Middle frontal gyrus (tissue), 1 donor: ENCODE data around the gene ASIP.
"Not testable (repeated sequence)": the region's sequence is repeated elsewhere in the genome, so short reads cannot be mapped to it uniquely, and the experiment has no call there.

ENCODE experiments used
- DNase-seq: peaks from one replicate; pipeline ENCODE4 v3.0.0-alpha.2; 2015; ENCODE audit warnings: low spot score; ENCODE audit errors: extremely low spot score

The ASIP gene

DNA sequence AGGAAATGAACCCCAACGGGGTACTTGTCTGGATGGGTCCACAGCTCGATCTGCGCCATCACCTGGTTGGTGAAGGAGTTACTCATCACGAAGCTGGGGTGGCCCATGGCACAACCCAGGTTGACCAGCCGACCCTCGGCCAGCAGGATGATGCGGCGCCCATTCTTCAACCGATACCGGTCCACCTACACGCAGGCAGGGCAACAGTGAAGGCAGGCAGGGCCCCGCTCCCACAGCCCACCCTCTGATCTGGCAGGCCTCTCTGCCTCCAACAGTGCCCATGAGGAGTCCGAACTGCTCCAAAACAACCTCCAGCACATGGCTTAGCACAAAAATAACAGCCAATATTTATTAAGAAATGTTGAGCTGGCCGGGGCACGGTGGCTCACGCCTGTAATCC, 44.2 kb downstream of the ASIP start:
- no peak for DNase-seq

GRCh38 chr20:34287500-34287899, 46.3 kb downstream of the ASIP start:
- not testable (repeated sequence) for DNase-seq

DNA sequence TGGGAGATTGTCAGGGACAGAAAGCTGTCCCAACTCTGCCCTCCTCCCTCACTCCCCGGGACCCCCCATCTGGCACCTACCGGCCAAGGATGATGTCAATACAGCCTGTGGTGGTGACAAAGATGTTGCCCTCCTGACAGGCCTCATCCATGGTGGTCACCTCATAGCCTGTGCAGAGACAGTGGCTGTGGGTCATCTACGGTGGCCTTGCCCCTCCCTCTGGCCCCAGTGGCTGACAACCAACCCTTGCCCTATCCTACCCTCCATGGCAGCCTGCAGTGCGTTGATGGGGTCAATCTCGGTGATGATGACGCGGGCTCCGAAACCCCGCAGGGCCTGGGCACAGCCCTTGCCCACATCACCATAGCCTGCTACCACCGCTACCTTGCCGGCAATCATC, 49.2 kb downstream of the ASIP start:
- no peak for DNase-seq

GRCh38 chr20:34292496-34292895, 51.3 kb downstream of the ASIP start:
- no peak for DNase-seq

DNA sequence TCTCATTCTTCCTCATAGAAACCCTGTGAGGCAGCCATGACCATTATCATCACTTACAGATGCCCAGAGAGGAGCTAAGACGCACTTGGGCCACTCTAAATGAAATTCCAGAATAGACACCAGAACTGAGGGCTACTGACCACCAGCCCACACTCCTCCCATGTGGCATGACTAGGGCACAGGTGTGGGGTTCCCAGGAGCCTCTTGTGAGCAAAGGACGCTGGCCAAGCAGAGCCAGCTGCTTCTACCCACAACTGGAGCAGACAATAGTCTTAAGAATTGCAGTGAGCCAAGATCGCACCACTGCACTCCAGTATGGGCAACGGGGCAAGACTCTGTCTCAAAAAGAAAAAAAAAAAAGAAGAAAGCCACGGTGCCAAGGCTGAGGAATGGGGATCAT, 51.9 kb downstream of the ASIP start:
- DNase-seq, result no peak

DNA sequence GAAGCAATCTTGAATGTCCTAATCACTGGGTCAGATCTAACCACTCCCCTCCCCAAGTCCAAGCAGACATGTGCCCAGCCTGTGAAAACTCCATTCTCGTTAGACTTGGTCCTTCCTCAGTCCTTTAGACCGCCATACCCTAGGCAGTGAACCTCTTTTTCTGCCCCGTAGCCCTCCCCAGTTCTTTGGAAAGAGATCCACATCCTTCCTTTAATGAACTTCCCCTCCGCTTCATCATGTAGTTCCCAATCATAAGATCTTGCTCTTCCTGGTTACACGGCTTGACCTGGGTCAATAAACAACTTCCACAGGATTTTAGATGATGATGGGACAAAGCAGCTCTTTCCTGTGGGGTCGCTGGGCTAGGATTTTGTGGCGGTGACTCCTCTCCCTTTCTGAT, 52.4 kb downstream of the ASIP start:
- DNase-seq, result no peak

DNA sequence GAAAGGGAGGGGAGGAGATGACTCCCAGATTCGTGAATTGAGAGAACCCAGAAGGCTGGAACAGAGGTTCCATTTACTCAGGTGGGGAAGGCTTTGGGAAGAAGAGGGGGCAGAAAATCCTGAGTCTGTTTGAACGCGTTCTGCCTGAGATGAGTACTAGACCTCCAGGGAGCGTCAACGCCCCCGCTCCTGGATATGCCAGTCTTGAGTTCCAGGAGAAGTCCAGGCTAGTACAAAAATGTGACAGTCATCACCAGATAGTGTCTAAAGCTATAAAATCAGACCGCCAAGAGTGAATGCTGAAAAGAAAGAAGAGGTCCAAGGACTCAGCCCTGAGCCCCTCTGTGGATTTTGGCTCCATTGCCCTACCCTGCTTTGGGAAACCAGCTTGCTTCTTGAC, 53.3 kb downstream of the ASIP start:
- DNase-seq, result no peak

- no peak for DNase-seq
These were observed 54.1 kb downstream of the ASIP start for GRCh38 chr20:34295284-34295683.

GRCh38 chr20:34296468-34296867, 55.2 kb downstream of the ASIP start:
- DNase-seq, result no peak

GRCh38 chr20:34298294-34298784, 57.1 kb downstream of the ASIP start:
- not testable (repeated sequence) for DNase-seq

GRCh38 chr20:34299556-34300255, 58.5 kb downstream of the ASIP start:
- no peak for DNase-seq

DNA sequence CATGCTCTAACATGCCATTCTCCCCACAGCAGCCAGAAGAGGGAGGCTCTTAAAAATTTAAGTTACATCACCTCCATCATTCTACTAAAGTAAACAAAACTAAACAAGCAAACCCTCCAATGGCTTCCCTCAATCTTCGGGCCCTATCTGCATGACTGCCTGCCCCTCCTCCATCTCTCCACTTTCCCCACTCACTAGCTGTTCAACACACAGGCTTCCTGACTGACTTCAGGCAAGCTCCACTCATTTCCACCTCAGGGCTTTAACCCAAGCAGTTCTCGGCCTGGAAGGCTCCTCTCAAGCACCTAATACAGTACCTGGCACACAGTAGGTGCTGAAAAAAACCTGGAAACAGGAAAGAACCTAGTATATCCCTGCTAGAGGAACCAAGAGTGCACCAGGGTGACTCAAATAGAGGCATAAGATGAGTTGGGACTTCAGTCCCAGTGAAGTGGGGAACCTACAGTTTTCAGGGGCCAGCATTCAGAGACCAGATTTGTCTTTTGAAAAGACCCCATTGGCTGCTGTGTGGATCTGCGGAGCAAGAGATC, 59.1 kb downstream of the ASIP start:
- DNase-seq, result no peak

DNA sequence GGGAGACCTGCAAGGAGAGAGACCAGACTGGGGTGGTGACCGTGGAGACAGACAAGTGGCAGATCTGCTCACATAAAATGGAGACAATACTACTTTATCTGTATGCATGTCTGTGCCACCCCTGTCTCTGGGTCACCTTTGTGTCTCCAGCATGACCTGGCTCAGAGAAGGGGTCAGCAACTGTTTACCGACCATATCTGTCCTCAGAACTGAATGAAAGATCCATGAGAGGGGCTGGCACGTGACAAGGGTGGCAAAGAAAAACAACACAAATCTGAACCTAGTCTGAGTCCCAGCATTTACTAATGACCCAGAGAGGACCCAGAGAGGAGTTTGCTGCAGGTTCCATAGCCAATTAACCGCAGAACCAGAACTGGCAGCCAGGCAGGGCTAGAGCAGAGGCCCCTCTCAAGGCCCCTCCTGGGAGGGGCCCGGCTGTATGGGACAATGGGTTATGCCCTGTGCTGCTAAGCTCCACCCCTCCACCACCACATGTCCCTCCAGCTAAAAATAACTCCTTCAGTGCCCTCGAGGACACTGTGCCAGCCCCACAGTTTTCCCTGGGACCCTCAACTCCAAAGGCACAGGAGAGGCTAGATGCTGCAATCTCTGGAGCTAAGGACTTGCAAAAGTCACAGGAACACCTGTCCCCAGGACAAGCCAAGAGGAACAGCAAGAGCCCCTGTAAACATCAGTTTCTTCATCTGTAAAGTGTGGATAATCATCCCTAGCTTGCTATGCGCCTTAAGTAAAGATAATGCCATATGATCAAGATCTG, 59.8 kb downstream of the ASIP start:
- DNase-seq, result no peak

DNA sequence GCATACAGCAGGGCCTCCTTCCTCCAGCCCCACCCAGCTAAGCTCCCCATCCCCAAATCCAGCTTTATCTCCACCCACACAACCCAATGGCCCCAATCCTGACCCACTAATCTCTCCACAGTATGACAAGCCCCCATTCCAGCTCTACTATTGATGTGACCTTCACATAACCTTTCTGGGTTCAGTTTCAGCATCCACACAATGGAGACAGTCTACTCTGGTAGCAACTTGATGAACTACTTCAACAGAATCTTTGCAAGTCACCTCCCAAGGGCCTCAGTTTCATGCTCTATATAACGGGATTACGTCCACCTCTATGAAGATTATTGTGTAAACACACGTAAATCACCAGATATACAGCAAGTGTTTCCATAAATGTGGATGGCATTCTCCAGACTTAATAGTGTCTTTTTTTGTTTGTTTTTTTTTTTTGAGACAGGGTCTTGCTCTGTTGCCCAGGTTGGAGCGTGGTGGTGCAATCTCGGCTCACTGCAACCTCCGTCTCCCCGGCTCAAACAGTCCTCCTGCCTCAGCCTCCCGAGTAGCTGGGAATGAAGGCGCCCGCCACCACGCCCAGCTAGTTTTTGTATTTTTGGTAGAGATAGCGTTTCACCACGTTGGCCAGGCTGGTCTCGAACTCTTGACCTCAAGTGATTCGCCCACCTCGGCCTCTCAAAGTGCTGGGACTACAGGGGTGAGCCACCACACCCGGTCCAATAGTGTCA, 60.5 kb downstream of the ASIP start:
- no peak for DNase-seq

DNA sequence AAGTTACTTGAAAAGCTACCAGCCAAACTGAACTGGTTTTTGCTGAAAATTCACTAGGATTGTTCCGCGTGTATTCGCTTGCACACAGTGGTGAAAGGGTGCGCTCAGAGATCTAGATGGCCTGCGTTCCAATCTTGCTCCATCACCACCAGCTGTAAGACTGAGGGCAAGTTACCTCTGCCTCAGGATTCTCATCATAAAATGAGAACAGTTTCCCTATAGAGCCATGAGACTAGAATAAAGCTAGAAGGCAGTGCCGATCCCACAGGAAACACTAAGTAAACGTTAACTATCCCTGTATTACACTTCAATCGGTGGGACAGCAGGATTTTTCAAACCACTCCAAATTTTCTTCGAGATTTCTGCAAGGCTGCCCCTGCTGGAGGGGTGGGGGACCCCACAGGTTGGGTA, 61.1 kb downstream of the ASIP start:
- DNase-seq, result no peak

DNA sequence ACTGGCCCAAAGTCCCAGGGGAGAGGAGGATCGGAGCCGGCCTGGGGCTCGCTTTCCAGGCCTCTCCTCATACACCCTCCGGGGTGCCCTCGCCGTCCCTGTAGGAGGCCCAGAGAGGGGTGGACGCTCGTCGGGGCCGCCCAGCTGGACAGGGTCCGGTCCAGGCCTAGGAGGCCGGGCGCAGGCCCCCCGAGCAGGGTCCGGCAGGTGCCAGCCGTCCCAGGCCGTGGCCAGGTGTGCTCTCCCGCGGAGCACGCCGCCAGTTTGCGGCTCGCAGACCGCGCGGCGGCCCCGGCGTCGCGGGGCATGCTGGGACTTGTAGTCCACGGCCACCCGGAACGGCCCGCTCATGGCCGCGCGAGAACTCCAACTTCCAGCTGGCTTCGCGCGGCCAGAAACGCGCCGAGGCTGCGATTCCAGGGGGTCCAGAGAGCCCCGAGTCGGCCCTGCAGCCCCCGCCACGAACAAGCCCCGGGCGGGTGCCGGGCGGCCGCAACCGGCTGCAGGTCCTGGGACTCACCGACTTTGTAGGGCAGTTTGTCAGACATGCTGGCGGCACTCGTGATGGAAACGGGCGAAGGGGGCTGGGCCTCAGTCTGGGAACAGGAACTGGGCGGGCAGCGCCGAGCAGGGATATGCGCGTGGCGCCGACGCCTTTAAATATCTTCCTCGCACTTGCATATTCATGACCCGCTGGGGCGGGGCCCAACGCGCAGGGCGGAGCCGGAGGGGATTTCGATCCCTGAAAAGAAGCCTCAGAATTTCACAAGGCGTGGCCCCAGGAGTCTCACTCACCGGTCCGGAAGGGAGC, 61.7 kb downstream of the ASIP start, which contains the start of gene AHCY:
Gene AHCY (minus strand): TSS at position 633 of the 811 bp plus-strand sequence. CDS start 85 bp downstream, at position 548.
- peak; percentile 85 for DNase-seq

DNA sequence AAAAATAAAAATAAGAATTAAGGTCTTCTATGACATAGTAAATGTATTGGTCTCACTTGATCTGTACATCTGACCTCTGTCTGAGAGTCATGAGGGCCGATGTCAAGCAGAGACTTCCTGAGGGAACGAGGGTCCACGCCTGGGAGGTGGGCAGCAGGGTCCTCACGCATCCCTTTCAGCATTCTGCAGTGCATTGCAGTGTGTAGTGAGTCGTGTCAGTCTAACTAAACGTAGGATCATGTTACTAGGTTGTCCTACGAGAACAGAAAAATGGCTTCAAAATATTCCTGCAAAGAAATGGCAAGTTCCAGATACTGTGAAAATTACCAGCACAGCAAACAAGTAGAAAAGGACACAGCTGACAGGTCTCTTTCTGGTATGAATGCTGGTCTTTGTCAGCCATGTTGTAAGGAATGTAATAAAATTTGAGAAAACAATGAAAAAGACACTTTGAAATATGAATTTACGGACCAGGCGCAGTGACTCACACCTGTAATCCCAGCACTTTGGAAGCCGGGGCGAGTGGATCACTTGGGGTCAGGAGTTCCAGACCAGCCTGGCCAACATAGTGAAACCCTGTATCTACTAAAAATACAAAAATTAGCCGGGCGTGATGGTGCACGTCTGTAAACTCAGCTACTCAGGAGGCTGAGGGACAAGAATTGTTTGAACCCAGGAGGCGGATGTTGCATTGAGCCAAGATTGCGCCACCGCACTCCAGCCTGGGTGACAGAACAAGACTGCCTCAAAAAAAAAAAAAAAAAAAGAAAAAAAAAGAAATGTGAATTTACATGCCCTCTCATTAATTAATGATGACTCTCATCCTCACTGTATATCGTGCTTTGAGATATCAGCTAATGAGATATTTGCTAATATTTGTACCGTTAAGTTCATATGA, 64.4 kb downstream of the ASIP start:
- no peak for DNase-seq

- no peak for DNase-seq
These were observed 68.5 kb downstream of the ASIP start for GRCh38 chr20:34309691-34310090.

GRCh38 chr20:34310481-34311117, 69.4 kb downstream of the ASIP start:
- DNase-seq, result no peak
